NCI-H446 (cell line): ENCODE data around the gene TMEM41B.
"Not testable (repeated sequence)": the region's sequence is repeated elsewhere in the genome, so short reads cannot be mapped to it uniquely, and the experiment has no call there.

ENCODE experiments used
- DNase-seq, 2 experiments: peaks; one replicate each; lab custom pipeline; 2025; lab: John Stamatoyannopoulos, UW

The TMEM41B gene

DNA sequence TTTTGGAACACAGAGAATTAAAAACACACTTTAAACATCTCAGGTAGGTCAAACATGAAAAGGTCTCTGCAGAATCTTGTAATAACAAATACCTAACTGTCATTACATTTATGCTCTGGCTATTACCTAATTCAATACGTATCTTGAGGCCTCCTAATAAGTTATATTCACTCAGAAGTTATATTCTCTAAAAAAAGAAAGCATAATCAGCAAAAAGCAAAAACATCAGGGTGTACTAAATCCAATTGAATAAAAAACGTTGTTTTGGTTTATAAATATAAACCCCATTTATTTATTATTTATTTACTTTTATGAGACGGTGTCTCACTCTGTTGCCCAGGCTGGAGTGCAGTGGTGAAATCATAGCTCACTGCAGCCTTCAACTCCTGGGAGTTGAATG, 10.2 kb downstream of the TMEM41B start:
- DNase-seq = no peak

DNA sequence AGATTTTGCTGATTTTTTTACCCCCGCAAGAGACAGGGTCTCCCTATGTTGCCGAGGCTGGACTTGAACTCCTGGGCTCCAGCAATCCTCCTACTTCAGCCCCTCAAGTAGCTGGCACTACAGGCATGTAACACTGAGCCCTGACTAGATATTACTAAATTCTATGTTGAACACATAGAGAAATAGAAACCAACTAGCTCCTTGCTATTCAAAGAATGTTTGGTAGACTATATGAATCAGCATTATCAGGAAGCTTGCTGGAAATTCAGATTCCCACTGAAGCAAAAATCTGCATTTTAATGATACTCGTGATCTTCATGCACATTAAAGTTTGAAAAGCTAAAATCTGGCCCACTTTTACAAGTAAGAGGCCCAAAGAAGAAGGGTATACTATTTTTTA, 11.9 kb downstream of the TMEM41B start:
- DNase-seq = no peak

DNA sequence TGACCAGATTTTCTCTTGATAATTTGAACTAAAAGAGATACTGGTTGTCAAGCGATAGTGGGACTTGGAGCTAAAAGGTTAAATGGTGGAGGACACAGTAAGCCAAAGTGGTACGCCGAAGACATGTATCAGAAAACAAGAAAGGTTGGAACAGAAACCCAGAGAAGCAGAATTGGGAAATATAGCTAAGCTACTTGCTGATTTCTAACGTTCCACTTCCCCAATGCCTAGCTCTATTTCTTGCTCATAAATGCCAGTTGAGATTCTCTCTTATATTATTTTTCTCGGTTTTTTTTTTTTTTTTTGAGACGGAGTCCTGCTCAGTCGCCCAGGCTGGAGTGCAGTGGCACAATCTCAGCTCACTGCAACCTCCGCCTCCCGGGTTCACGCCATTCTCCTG, 12.7 kb downstream of the TMEM41B start:
- DNase-seq = no peak

GRCh38 chr11:9293646-9294045, 20.7 kb downstream of the TMEM41B start:
- no peak for DNase-seq

DNA sequence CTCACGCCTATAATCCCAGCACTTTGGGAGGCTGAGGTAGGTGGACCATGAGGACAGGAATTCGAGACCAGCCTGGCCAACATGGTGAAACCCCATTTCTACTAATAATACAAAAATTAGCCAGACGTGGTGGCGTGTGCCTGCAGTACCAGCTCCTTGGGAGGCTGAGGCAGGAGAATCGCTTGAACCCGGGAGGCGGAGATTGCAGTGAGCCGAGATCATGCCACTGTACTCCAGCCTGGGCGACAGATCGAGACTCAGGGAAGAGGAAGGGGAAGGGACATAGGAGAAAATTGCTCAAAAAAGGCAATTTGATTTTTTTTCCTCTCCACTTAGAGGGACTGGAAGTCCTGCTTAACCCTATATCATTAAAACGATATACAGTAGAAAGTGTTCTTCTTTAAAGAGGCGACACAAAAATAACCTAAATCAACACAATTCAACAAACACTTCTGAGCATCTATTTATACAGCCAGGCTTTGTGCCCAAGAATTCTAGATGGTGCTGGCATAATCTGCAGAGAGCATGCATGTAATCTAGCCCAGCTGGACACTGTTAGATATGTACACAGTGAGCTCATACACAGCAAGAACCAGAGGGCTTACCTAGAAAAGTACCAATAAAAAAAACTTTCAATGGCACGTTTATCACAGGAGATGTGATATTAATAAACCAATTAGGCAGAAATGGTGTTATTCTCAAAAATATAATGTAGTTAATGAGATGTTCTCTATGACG, 28.4 kb downstream of the TMEM41B start:
- DNase-seq = no peak

GRCh38 chr11:9280655-9281301, 33.6 kb downstream of the TMEM41B start:
- DNase-seq = peak in 1 of 2 experiments; percentile 68

GRCh38 chr11:9277176-9277575, 37.2 kb downstream of the TMEM41B start:
- DNase-seq = no peak

GRCh38 chr11:9276571-9276970, 37.8 kb downstream of the TMEM41B start:
- DNase-seq = no peak

DNA sequence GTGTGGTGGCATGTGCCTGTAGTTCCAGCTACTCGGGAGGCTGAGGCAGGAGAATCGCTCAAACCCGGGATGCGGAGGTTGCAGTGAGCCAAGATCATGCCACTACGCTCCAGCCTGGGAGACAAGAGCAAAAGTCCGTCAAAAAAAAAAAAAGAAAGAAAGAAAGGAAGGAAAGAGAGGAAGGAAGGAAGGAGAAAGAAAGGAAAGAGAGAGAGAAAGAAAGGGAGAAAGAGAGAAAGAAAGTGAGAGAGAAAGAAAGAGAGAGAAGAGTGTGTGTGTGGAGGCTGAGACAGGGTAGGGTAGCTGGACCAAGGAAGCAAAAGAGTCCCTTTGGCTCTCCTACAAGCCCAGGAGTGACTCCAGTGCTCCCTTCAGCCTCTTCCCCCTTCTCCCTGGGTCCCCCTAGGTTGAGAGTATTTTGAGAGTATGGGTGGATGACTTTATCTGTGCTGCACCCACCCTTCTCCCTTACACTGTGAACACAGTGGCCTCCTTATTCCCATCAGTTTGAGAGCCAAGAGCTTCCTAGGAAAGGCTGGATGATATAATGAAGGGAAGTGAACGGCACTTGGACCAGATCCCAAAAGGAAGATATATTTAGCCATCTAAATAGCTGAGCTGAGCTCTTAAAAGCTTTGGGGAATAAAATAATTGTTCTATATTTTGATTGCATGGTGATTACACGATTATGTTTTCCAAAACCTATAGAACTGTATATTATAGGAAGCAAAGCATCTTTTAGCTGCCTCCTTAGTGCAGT, 39.7 kb downstream of the TMEM41B start:
- no peak for DNase-seq

GRCh38 chr11:9273376-9274336, 40.7 kb downstream of the TMEM41B start:
- DNase-seq = no peak

GRCh38 chr11:9269492-9270013, 44.8 kb downstream of the TMEM41B start:
- DNase-seq = no peak

DNA sequence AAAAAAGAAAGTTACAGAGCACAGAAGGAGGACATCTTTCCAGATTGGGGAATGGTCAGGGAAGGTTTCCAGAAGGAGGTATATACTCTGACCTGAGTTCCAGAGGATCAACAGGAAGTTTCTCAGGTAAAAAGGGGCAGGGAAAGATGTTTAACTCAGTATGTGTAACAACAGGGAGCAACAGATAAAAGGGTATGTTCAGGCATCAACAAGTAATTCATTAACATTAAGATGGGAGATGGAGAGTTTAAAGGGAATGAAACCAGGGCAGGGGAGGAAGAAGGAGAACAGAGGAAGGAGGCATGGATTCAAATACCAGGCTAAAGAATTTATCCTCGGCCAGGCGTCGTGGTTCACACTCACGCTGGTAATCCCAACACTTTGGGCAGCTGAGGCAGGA, 46.7 kb downstream of the TMEM41B start:
- DNase-seq = no peak

GRCh38 chr11:9266926-9267325, 47.5 kb downstream of the TMEM41B start:
- no peak for DNase-seq

GRCh38 chr11:9266132-9266736, 48.2 kb downstream of the TMEM41B start:
- no peak for DNase-seq

DNA sequence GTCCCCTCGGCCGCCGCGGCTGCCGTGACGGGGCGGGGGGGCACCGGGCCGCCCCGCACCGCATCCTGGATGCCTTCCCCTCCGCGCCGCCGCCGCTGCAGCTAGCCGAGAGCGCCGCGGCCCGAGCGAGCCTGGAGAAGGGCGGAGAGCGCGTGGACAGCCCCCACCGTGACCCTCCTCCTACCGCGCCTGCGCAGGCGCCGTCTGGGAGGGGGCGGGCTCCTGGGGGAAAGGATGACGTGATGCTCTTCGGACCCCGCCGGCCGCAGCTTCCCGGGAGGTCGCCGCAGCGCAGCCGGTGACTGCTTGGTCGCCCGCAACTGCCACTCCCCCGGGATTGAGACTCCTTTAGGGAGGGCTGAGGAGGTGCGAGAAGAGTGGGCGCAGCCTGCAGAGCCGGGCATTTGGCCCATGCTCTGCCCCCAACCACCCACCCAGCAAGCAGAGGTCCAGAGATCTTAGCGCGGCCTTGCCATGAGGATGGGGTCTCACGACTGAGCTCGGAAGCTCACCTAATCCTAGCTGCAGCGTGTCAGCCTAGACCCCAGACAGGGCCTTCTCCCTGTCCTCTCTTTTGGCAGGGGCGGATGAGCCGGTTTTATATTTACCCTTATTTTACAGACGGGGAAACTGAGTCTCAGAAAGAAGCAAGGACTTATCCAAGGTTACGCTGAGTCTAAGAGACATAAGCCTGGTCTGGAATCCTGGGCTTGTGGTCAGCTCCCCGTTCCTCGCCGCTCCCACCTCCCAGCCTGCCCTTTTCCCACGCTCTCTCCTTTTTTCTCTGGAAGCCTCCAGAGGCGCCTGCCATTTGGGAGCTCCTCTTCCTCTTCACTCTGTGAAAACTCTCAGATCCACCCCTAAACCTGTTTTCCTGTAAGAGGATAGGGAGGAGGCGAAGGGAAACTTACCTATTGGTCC, 48.9 kb downstream of the TMEM41B start, which contains the start of gene DENND5A:
Gene DENND5A (minus strand): TSS at position 140 of the 921 bp plus-strand sequence. CDS start 281 bp downstream, outside the sequence.
- peak; percentile 81 to 90 for DNase-seq

GRCh38 chr11:9264316-9265210, 49.8 kb downstream of the TMEM41B start:
- DNase-seq = peak in 1 of 2 experiments; percentile 26

- no peak for DNase-seq
Measured at GRCh38 chr11:9263840-9264315, 50.5 kb downstream of the TMEM41B start.

DNA sequence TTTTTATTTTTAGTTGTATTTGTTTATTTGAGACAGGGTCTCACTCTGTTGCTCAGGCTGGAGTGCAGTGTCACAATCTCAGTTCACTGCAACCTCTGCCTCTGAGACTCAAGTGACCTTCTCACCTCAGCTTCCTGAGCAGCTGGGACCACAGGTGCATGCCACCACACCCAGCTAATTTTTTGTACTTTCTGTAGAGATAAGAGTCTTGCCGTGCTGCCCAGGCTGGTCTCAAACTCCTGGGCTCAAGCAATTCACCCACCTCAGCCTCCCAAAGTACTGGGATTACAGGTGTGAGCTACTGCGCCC, 53.6 kb downstream of the TMEM41B start:
- not testable (repeated sequence) for DNase-seq
